Activated CD4-positive, alpha-beta memory T cell treated with anti-CD3 and anti-CD28 coated beads, Interleukin-2, amount 10 ng/mL, durations not matched to agents 7 days and 5 days (primary cell): ENCODE results near the gene CHST15. TPM values are rescaled to one million over a fixed set of nuclear protein-coding genes. Genes with fewer than 3 reads are reported as not detected.

Source experiments
- CTCF ChIA-PET: fragments of 350-600 bp; sonication (Branson Sonifier 250); formaldehyde crosslinking; loops from one replicate; lab custom pipeline; 2021; ENCODE audit warnings: antibody characterized with exemption, inconsistent platforms; lab: Charles Lee
- POLR2A ChIA-PET: fragments of 350-600 bp; sonication (Branson Sonifier 250); formaldehyde crosslinking; loops from one replicate; lab custom pipeline; 2021; ENCODE audit warnings: antibody characterized with exemption; lab: Charles Lee
- DNase-seq: peaks from one replicate; pipeline ENCODE4 v3.0.0-alpha.2; 2020
- H3K27ac Mint-ChIP-seq: one replicate; pipeline ENCODE4 v1.8.0; 2021; ENCODE audit warnings: mild to moderate bottlenecking, mixed read lengths
- H3K27me3 Mint-ChIP-seq: one replicate; pipeline ENCODE4 v1.8.0; 2021; ENCODE audit warnings: mixed read lengths
- H3K36me3 Mint-ChIP-seq: one replicate; pipeline ENCODE4 v1.8.0; 2021; ENCODE audit warnings: low read depth, mixed read lengths
- H3K4me1 Mint-ChIP-seq: one replicate; pipeline ENCODE4 v1.8.0; 2021; ENCODE audit warnings: mixed read lengths
- H3K4me3 Mint-ChIP-seq: one replicate; pipeline ENCODE4 v1.8.0; 2021; ENCODE audit warnings: mild to moderate bottlenecking, mixed read lengths
- H3K9me3 Mint-ChIP-seq: one replicate; pipeline ENCODE4 v1.8.0; 2021; ENCODE audit warnings: mixed read lengths
- total RNA-seq, 2 experiments: library from RNA; stranded (reverse); gene quantifications; one replicate each; pipeline ENCODE4 v1.2.3, GENCODE V29; 2021

Gene CHST15
- total RNA-seq, 2 experiments from 2014 or later = 0.10 to 0.20 TPM

DNA sequence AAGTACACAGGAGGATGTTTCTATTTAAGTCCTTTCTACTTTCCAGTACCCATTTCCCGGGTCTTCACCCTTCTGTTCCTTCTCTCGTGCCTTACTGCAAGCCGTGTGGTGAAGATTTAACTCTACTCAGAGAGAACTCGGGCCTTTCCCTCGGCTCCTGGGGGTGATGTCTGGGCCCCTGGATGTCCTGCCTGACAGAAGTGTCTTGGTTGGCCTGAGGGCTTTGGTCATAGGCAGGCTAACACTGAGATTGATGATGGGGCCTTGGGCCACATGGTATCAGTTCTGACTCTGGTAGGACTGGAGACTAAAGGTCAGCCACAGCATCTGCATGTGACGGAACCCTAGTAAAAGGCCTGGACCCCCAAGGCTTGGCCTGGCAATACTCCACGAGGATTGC lies 80.4 kb downstream of the CHST15 start:
- Mint-ChIP-seq H3K4me1 (no peaks in the 10 kb centered on the region), H3K9me3 (peaks cover 4% of the 10 kb centered on the region), H3K27ac (no peak overlapping the region), H3K4me3 (no peak overlapping the region), H3K27me3 (no peaks in the 10 kb centered on the region), H3K36me3 (no peaks in the 10 kb centered on the region)
- POLR2A ChIA-PET = no interaction called here
- CTCF ChIA-PET = no interaction called here
- no peak for DNase-seq

DNA sequence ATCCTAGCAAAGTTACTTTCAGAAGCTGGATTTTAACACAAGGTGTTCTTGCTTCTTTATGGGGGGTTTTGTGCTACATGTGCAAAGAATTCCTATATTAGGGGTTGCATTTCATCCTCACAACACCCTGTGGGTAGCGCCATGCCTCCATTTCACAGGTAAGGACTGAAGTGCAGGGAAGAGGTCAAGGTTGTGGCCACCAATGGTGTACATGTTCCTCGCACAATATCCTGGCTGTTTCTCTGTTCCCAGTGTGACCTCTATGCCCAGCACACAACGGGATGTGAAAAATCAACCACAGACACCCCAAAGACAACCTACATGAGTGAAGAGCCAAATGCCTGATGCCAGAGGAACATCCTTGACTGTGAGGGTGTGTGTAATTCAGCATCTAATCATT lies 80.8 kb downstream of the CHST15 start:
- no peaks in the 10 kb centered on the region for H3K36me3 Mint-ChIP-seq
- no peak overlapping the region for H3K27ac Mint-ChIP-seq
- ChIA-PET CTCF (no interaction called here), POLR2A (no interaction called here)
- DNase-seq = no peak
- no peak overlapping the region for H3K4me3 Mint-ChIP-seq
- peaks cover 4% of the 10 kb centered on the region for H3K9me3 Mint-ChIP-seq
- H3K4me1 Mint-ChIP-seq = no peaks in the 10 kb centered on the region
- no peaks in the 10 kb centered on the region for H3K27me3 Mint-ChIP-seq

DNA sequence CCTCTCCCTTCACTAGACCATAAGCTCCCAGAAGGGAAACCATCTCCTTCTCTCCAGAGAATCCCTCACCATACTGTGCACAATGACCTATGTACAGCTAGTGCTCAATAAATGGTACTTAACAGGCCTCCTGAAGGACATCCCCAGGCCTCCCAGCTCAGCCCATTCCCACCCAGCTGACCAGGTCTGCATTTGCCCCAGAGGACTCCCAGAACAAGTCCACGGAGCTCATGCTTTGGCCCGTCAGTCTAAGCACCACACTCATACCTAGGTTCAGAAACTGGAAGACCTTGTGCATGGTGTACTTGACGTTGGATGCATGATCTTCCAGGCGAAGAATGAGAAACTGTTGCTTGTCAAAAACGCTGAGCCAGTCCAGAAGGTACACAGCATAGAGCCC lies 81.3 kb downstream of the CHST15 start:
- H3K9me3 Mint-ChIP-seq = peaks cover 4% of the 10 kb centered on the region
- H3K4me1 Mint-ChIP-seq = no peaks in the 10 kb centered on the region
- ChIA-PET CTCF (no interaction called here), POLR2A (no interaction called here)
- DNase-seq = no peak
- H3K36me3 Mint-ChIP-seq = no peaks in the 10 kb centered on the region
- no peak overlapping the region for H3K4me3 Mint-ChIP-seq
- no peak overlapping the region for H3K27ac Mint-ChIP-seq
- no peaks in the 10 kb centered on the region for H3K27me3 Mint-ChIP-seq

DNA sequence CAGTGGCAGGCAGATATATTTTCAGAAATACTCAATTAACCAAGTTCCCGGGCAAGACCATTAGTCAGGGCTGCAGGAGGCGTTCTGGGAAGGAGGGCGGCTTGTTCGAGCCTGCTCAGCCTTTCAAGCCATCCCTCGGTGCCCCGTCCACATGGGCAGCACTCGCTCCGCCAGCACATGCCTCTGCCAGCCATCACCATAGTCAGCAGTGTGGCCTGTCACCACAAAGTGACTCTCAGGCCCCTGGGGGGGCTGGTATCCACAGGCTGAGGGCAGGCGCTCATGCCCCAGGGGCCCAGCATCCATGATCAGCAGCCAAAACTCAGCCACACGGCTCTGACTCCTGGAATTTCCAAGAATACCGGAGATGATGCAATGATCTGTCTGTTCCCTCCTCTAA lies 81.9 kb downstream of the CHST15 start:
- Mint-ChIP-seq H3K36me3 (no peaks in the 10 kb centered on the region), H3K27me3 (no peaks in the 10 kb centered on the region), H3K9me3 (peaks cover 4% of the 10 kb centered on the region), H3K4me3 (no peak overlapping the region), H3K27ac (no peak overlapping the region), H3K4me1 (no peaks in the 10 kb centered on the region)
- no peak for DNase-seq
- POLR2A ChIA-PET = no interaction called here
- CTCF ChIA-PET = no interaction called here

DNA sequence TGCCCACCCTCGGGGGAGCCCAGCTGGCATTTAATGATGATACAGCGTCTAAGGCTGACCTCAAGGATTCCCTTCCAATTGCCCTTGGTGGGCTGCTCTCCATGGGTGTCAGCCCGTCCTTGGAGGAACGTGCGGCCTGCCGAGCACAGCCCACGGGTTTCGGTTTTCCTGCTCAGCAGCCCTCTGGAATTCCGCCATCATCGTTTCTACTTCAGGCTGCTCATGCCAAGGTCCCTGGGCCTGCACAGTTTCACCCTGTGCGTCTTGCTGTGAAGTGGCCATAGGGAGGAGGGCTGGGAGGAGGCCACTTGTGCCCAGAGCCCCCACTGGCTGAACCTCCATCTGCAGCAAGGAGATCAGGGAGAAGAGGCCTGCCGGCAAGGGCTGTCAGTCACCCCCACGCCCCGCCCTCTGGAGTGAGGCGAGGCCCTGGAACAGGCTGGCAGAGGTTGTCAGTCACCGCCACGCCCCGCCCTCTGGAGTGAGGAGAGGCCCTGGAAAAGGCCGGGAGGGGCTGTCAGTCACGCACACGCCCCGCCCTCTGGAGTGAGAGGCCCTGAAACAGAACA lies 82.8 kb downstream of the CHST15 start:
- Mint-ChIP-seq H3K27ac (no peak overlapping the region), H3K9me3 (peaks cover 4% of the 10 kb centered on the region), H3K27me3 (no peaks in the 10 kb centered on the region), H3K36me3 (no peaks in the 10 kb centered on the region), H3K4me3 (no peak overlapping the region), H3K4me1 (no peaks in the 10 kb centered on the region)
- DNase-seq = no peak
- ChIA-PET CTCF (no interaction called here), POLR2A (no interaction called here)

DNA sequence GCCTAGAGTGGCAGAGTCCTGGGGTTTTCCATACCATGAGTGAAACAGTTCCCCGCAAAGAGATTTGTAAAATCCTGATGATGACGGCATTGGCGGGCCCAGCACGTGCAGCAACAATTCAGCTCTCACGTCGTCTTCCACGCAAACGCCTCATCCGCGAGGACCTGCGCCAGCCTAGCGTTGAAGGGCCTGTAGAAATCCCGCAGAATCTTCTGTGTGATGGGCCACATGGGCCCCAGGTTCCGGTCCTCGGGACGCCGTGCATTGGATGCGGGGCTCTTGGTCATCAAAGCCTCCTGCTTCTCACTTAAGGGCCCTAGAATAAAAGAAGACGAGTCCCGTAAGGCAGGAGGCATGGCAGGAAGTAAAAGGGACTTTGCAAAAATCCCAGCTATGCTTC lies 83.4 kb downstream of the CHST15 start:
- no peaks in the 10 kb centered on the region for H3K4me1 Mint-ChIP-seq
- H3K27ac Mint-ChIP-seq = no peak overlapping the region
- POLR2A ChIA-PET = no interaction called here
- H3K27me3 Mint-ChIP-seq = no peaks in the 10 kb centered on the region
- CTCF ChIA-PET = no interaction called here
- DNase-seq = no peak
- H3K9me3 Mint-ChIP-seq = peaks cover 4% of the 10 kb centered on the region
- no peak overlapping the region for H3K4me3 Mint-ChIP-seq
- no peaks in the 10 kb centered on the region for H3K36me3 Mint-ChIP-seq

DNA sequence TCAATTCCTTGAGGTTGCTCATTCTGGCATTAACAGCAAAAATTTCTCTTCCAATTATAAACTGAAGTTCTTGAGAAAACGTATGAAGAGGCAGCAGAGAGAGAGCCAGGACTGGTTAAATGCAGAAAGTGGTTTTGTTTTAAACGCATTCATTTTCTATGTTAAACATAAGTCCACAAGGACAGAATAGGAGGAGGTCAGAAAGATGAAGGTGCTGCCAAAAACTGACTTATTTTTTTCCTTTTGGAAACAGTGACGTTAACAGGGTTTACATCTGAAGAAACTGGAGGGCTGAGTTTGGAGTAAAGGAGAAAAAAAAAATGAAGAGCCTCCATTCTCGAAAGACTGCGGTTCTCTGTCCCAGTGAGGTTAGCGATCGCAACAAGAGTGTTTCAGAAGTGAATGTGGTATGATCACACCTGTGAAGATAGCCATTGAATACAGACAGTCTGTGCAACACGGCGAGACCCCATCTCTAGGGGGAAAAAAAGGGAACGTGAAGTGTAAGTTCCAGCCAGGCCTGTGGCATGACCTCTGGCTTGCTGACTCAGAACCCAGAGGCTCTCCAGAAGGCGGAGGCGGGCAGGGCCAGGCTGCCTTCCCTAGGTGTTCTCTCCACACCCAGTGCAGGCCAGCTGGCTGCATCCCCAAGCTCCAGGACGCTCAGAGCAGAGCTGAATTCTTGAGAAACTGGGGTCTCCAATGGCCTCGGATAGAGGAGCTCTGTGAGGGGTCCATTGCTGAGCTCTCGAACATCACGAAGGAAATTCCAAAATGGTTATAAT lies 84.0 kb downstream of the CHST15 start:
- Mint-ChIP-seq H3K27ac (no peak overlapping the region), H3K9me3 (peaks cover 4% of the 10 kb centered on the region), H3K36me3 (no peaks in the 10 kb centered on the region), H3K4me1 (no peaks in the 10 kb centered on the region), H3K4me3 (no peak overlapping the region), H3K27me3 (no peaks in the 10 kb centered on the region)
- ChIA-PET POLR2A (no interaction called here), CTCF (no interaction called here)
- DNase-seq = no peak

DNA sequence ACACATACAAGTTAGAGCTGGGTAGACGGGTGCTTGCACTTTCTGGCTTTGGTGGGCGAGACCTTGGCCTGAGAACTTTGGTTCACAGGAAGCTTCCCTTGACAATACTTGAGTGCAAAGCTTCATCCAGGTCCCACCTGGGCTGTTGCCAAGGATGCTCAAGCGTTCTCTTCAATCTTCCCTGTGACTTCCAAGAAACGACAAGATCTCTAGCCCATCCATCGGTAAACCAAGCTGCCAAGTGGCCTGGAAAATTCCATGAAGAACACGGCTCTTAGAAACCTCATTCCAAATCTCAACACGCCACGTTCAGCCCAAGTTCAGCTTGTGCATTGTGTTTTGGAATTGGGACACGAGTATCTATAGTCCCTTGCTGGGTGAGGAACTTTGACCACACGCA lies 84.7 kb downstream of the CHST15 start:
- no peaks in the 10 kb centered on the region for H3K9me3 Mint-ChIP-seq
- CTCF ChIA-PET = no interaction called here
- H3K4me1 Mint-ChIP-seq = no peaks in the 10 kb centered on the region

DNA sequence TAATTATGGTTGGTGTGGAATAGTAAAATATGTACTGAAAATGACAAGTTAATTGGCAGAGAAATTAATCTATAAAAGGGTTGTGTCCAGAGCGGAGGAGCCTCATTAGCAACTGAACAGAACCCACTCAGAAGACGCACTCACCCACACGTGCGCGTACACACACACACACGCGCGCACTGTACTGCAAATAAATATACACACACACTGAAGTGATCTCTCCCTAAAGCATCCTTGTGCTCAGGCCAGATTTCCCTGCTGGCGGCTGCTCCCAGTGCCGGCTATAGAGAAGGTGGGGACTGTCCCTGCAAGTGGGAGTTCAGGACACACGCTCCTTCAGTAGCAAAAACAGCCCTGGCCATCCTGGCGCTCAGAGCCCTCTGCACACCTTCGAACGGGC lies 85.2 kb downstream of the CHST15 start:
- ChIA-PET POLR2A (no interaction called here), CTCF (no interaction called here)
- Mint-ChIP-seq H3K27ac (no peak overlapping the region), H3K4me3 (no peak overlapping the region), H3K36me3 (no peaks in the 10 kb centered on the region), H3K9me3 (no peaks in the 10 kb centered on the region), H3K4me1 (no peaks in the 10 kb centered on the region), H3K27me3 (no peaks in the 10 kb centered on the region)
- DNase-seq = no peak

More for the DNA sequence above, 84.7 kb downstream of the CHST15 start:
- Mint-ChIP-seq H3K36me3 (no peaks in the 10 kb centered on the region), H3K27me3 (no peaks in the 10 kb centered on the region), H3K4me3 (no peak overlapping the region), H3K27ac (no peak overlapping the region)
- POLR2A ChIA-PET = no interaction called here
- DNase-seq = no peak

DNA sequence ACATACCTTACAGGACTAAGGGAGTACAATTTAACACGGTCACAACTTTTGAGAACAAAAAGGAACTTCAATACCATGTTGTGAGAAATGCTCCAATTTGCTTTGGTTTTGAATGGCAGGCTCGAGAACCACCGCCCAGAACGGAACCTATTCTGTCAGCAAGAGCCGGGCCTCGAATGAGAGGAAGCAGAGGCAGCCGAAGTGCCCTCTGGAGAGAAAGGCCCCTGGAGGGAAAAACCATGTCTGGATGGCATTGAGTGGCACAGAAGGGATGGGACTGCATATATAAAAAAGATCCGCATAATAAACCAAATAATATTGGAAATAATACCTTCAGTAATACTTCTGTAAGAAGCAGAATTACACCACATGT lies 85.6 kb downstream of the CHST15 start:
- CTCF ChIA-PET = no interaction called here
- no peaks in the 10 kb centered on the region for H3K9me3 Mint-ChIP-seq
- DNase-seq = no peak
- H3K36me3 Mint-ChIP-seq = no peaks in the 10 kb centered on the region
- no peak overlapping the region for H3K4me3 Mint-ChIP-seq
- no peaks in the 10 kb centered on the region for H3K4me1 Mint-ChIP-seq
- POLR2A ChIA-PET = no interaction called here
- H3K27me3 Mint-ChIP-seq = no peaks in the 10 kb centered on the region
- H3K27ac Mint-ChIP-seq = no peak overlapping the region

DNA sequence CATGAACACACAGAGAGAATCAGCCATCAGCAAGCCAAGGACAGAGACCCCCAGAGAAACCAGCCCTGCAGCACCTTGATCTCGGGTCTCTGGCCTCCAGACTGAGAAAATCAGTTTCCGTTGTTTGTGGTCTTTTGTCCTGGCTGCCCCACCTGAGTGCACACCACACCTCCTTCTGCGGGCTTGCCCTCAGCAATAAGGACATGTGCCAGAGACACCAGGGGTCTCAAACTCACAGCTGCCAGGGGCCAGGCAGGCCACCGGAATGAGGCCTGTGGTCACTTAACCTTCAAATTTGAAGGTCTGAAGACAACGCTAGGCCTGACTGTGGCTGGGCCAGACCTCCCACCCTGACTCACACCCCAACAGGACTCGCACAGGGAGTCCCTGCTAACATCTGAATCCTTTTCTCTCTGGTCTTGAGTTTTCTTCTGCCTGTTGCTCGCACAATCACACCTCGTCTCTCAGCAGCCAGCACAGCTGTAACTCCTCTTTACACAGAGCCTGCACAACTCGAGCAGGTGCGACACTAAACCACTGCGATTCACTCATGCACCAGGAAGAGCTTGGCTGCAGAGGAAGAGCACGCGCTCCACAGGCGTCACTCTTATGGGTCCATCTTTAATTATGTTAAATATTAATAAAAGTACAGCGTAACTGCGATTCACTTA lies 86.2 kb downstream of the CHST15 start:
- no peak for DNase-seq
- H3K27me3 Mint-ChIP-seq = no peaks in the 10 kb centered on the region
- no peaks in the 10 kb centered on the region for H3K36me3 Mint-ChIP-seq
- no peak overlapping the region for H3K27ac Mint-ChIP-seq
- ChIA-PET CTCF (no interaction called here), POLR2A (no interaction called here)
- no peaks in the 10 kb centered on the region for H3K9me3 Mint-ChIP-seq
- H3K4me1 Mint-ChIP-seq = no peaks in the 10 kb centered on the region
- no peak overlapping the region for H3K4me3 Mint-ChIP-seq

DNA sequence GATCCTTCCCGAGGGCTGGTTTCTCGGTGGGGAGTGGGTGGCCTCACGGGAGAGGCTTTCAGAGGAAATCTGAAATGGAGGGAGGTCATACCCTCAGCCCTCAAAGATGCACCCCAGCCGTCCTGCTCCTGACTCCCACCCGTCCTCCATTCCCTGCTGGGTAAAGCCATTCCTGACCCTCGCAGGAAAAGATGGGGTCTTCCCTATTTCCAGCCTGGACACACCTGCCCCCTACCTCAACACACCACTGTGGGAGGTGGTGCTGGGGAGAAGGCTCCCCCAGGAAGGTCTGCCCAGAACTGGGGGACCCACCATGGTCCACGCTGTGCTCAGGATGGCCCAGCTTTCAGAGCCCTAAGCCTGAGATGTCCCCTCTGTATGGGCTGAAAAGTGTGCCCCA lies 86.9 kb downstream of the CHST15 start:
- Mint-ChIP-seq H3K4me3 (no peak overlapping the region), H3K36me3 (no peaks in the 10 kb centered on the region), H3K9me3 (no peaks in the 10 kb centered on the region), H3K27ac (no peak overlapping the region), H3K4me1 (no peaks in the 10 kb centered on the region), H3K27me3 (no peaks in the 10 kb centered on the region)
- ChIA-PET POLR2A (no interaction called here), CTCF (interaction anchor here (1.2 kb wide), 1 partner anchor 10 kb away, joined by 6 read pairs; no protein-coding TSS in a partner anchor)
- DNase-seq = no peak

DNA sequence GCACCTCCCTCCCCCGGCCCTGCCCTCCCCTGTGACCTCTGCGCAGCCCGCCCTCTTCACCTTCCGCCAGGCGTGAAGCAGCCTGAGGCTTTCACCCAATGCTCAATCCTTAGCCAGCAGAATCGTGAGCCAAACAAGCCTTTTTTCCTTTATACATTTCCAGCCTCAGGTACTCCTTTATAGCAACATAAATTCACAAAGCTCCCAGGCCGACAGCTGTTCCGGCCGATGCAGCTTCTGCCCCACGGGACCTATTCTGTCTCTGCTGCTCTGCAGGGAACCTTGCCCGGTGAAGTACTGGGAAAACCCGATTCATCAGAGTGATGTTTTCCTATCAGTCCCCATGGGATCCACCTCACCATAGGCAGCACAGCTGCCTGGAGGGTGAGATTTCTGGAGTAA lies 87.4 kb downstream of the CHST15 start:
- Mint-ChIP-seq H3K27ac (no peak overlapping the region), H3K4me3 (no peak overlapping the region), H3K27me3 (no peaks in the 10 kb centered on the region), H3K4me1 (no peaks in the 10 kb centered on the region), H3K36me3 (no peaks in the 10 kb centered on the region), H3K9me3 (no peaks in the 10 kb centered on the region)
- no peak for DNase-seq
- POLR2A ChIA-PET = no interaction called here
- CTCF ChIA-PET = interaction anchor here (1.2 kb wide), 1 partner anchor 10 kb away, joined by 6 read pairs; no protein-coding TSS in a partner anchor
